Activated CD8-positive, alpha-beta memory T cell treated with anti-CD3 and anti-CD28 coated beads for 48 hours (primary cell): ENCODE measurements around the gene IGF2BP3.
"Not testable (repeated sequence)": the region's sequence is repeated elsewhere in the genome, so short reads cannot be mapped to it uniquely, and the experiment has no call there.

ENCODE experiments used
- DNase-seq, 3 experiments: peaks; one replicate each; pipeline ENCODE4 v3.0.0-alpha.2; 2020; ENCODE audit warnings: low read depth in 2 of 3, low spot score in 2 of 3

The IGF2BP3 gene

DNA sequence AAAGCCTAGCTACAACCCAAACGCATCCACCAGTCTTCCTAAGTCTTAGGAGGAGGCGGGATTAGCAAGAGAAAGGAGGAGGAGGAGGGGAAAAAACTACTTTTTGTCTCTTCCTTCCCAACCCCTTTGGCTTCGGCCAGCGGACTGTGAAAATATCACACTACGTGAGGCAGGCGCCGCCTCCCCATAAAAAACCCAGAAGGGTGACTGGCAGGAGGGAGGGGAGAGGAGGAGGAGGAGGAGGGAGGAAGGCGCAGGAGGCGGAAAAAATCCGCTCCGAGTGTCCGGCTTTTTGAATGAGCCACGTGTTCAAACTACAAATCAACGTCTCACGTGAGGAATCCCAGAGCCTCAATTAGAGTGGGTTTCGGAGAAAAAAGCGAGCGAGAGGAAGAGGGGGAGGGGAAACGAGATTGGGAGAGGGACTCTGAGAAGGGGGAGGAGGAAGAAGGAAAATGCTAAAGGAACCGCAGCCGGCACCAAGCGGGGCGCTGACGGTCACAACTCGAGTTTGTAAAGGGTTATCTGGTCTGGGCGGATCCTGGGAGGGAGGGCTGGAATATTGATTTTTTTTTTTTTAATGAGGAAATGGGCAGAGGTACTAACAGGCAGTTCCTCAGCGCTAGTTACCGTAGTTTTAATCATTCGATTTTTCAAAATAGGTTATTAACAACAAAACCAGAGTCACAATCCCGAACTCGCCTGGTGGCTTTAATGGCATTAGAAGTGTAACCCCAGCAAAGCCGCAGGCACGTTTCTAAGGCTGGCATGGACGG, at the start of gene IGF2BP3:
IGF2BP3 (minus strand) TSS at position 162 of the 776 bp plus-strand sequence. CDS start 381 bp downstream, outside the sequence.
- peak in 1 of 3 experiments; percentile 8 for DNase-seq

GRCh38 chr7:23514755-23515154, 44.5 kb upstream of the IGF2BP3 start:
- no peak for DNase-seq

DNA sequence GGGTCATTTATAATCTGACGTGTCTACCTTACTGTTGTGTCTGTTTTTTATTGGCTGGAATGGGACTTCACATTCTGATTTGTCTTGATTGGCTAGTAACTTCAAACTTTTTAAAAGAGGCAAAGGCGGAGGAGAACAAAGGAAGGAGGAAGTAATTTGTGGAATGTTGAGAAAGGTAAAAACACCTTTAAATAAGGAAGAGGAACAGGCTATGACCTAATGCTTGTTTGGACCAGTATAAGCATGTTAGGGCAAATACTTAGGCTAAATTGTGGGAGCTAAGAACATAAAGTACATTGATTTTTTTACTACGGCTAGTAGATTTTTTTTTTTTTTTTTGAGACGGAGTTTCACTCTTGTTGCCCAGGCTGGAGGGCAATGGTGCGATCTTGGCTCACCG, 43.5 kb upstream of the IGF2BP3 start:
- DNase-seq = not testable (repeated sequence)

DNA sequence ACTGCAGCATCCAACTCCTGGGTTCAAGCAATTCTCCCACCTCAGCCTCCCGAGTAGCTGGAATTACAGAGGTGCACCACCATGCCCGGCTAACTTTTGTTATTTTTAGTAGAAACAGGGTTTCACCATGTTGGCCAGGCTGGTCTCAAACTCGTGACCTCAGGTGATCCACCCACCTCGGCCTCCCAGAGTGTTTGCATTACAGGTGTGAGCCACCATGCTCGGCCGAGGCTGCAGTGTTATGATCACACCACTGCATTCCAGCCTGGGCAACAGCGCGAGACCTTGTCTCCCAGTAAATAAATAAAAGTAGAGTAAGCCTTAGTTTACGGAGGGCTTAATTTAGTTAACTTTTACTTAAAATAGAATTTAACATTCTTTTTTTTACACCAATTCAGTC, 23.7 kb upstream of the IGF2BP3 start:
- no peak for DNase-seq

- DNase-seq = no peak
Observed at GRCh38 chr7:23491502-23491901, 21.2 kb upstream of the IGF2BP3 start.

GRCh38 chr7:23490357-23491135, 20.3 kb upstream of the IGF2BP3 start:
- DNase-seq = no peak

GRCh38 chr7:23488714-23489113, 18.4 kb upstream of the IGF2BP3 start:
- DNase-seq = not testable (repeated sequence)

DNA sequence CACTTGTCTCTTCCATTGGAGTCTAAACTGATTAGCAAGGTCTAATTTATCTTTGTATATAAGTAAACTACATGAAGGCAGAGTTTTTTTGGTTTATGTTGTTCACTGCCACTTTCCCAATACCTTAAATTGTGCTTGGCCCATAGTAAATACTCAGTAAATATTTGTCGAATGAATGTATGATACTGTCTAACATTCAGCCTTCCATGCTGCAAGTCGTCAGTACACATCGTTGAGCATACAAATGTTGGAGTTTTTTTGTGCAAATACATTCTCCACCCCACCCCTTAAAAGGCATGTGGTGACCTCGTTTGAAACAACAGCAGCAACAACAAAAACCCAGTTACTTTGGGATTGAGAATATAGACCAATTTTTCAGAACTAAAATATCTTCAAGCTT, 17.4 kb upstream of the IGF2BP3 start:
- DNase-seq = no peak

DNA sequence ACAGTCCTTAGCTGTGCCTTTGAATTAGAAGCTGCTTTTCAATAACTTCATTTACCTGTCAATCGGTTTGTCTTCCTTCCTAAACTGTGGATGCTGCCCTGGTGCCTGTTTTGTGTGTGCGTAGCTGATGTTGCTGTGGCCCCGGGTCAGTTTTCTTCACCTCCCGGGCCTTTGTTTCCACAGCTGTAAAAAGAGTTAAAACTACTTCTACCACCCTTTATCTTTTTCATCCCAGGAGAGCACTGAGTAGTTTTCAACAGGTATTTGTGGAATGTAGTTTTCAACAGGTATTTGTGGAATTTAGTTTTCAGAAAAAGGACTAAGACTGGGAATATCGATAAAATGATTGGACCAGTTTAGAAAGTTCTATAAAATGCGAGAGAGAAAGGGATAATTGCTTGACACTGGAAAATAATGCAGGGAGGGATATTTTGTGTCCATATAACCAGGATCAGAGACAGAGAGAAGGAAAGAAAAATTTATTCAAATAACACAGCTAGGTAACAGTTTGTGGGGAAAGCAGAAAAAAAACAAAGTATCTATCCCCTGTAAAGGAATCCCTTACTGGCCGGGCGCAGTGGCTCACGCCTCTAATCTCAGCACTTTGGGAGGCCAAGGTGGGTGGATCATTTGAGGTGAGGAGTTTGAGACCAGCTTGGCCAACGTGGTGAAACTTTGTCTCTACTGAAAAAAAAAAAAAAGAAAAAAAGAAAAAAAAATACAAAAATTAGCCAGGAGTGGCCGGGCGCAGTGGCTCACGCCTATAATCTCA, 15.9 kb upstream of the IGF2BP3 start:
- DNase-seq = no peak

- DNase-seq = no peak
Observed at GRCh38 chr7:23482686-23483085, 12.4 kb upstream of the IGF2BP3 start.

- no peak for DNase-seq
Observed at GRCh38 chr7:23477962-23478866, 7.9 kb upstream of the IGF2BP3 start.

DNA sequence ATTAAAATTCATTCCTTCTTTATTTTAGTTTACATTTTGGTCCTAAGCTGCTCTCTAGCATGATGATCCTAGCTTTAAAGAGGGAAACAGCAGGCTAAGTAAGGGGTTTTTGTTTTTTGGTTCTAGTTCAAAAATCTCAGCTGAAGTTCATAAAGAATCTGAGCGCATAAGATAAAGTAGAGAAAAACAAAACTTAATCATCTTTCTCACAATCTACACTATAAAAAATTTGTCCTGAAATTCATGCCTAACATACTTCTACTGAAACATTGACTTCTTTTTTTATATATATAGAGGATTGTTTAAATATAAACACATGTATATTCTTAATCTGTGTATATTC, 6.8 kb upstream of the IGF2BP3 start:
- no peak for DNase-seq

- DNase-seq = no peak
Observed at GRCh38 chr7:23476286-23477156, 6.2 kb upstream of the IGF2BP3 start.

DNA sequence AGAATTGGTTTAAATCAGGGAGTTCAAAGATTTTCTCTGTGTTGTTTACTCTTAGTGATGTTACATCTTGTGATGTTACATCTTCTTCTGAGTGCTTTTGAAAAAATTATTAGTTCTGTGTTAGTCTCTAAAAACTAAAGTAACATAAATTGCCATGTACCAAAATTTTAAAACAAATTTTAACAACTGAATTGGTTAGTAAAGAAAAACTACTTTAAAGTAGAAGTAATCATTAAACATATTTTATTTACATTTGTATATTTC, 5.2 kb upstream of the IGF2BP3 start:
- DNase-seq = no peak

DNA sequence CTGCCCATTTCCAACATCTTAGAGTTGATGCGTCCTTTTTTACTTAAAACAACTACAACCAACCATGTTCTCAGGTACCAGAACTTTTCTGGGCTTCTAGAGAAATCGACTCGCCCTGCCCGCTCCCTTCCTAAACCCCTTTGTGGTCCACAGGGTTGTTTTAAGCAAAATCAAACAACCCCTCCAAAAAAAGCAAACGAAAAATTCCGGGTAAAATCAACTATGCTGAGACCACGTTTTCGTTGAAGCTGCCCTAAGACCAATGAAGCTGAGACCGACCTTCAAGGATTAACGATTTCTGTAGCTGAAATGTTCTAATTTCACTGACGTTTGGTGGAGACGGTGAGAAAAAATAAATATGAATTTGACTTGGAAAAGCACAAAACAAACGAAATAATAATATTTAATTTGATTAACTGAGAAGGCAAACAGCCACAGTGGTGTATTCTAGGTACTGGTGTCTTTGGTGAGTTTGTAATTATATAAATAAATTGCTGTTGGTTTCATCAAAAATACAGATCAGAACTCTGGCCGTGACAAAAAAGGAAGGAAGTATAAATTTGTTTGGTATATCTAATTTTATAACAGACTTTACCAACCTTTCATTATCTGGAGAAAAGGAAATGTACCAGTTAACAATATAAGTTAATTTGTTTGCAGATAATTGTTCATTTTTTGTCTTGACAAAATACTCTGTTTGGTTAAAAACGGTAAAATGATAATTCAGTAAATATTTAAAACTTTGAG, 4.7 kb upstream of the IGF2BP3 start:
- no peak for DNase-seq

- peak; percentile 40 to 67 (median 60) for DNase-seq
Observed at GRCh38 chr7:23474094-23474828, 4.0 kb upstream of the IGF2BP3 start.

DNA sequence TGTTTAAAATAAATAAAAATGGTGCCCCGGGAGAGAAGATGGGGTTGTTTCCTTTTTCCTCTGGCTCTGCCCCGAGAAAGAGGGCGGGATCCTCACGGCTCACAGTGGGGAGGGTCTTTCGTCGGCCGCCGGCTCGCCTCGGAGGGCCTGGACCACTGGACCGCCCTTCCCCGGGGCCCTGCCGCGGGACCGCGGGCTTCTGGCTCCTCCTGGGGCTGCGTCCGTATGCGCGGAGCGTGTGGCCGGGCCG, 3.5 kb upstream of the IGF2BP3 start:
- DNase-seq = no peak

GRCh38 chr7:23472956-23473843, 2.9 kb upstream of the IGF2BP3 start:
- DNase-seq = no peak
